HL-60 (cell line): Measurements from ENCODE around the gene GBGT1.

Experiments used
- DNase-seq, 2 experiments: peaks; one replicate each; pipeline ENCODE4 v3.0.0-alpha.2; 2010 to 2020; ENCODE audit warnings: low read depth in 1 of 2, low spot score in 1 of 2
- H3K27ac ChIP-seq: fragments of 250-450 bp; sonication (Bioruptor Pico); replicated peaks from 2 replicates; pipeline ENCODE4 v1.5.1; 2020; ENCODE audit warnings: mild to moderate bottlenecking, moderate library complexity
- H3K27me3 ChIP-seq: fragments of 250-450 bp; sonication (Bioruptor Pico); 2 replicates; pipeline ENCODE4 v1.5.1; 2021; ENCODE audit warnings: mild to moderate bottlenecking, moderate library complexity; ENCODE audit not compliant: insufficient read depth, poor library complexity, severe bottlenecking
- H3K4me3 ChIP-seq: replicated peaks from 2 replicates; pipeline ENCODE4 v1.5.1; 2011; ENCODE audit warnings: mild to moderate bottlenecking, control low read depth, low read length; ENCODE audit not compliant: insufficient read depth
- GABPA ChIP-seq: IDR thresholded peaks from 2 replicates; pipeline ENCODE4 v1.6.1; 2012; ENCODE audit warnings: low read depth
- POLR2AphosphoS5 ChIP-seq: IDR thresholded peaks from 2 replicates; pipeline ENCODE4 v1.6.1; 2012; ENCODE audit warnings: low read depth
- SPI1 ChIP-seq: IDR thresholded peaks from 2 replicates; pipeline ENCODE4 v1.6.1; 2012; ENCODE audit warnings: low read depth, mild to moderate bottlenecking, borderline replicate concordance
- TF ChIP-seq, protein P1 (sequence below): IDR thresholded peaks from one replicate; pipeline ENCODE4 v1.5.1; 2011; ENCODE audit warnings: low read length, control low read depth, inconsistent platforms; ENCODE audit not compliant: insufficient read depth
- TF ChIP-seq, protein P2 (sequence below): IDR thresholded peaks from 2 replicates; pipeline ENCODE4 v1.6.1; 2012; ENCODE audit warnings: low read depth; ENCODE audit not compliant: insufficient replicate concordance

The GBGT1 gene

GRCh38 chr9:133129001-133129795, 34.5 kb downstream of the GBGT1 start:
- TF ChIP-seq POLR2AphosphoS5: no peak
- no peak for TF ChIP-seq SPI1
- no peak for TF ChIP-seq GABPA
- TF ChIP-seq, protein P1, sequence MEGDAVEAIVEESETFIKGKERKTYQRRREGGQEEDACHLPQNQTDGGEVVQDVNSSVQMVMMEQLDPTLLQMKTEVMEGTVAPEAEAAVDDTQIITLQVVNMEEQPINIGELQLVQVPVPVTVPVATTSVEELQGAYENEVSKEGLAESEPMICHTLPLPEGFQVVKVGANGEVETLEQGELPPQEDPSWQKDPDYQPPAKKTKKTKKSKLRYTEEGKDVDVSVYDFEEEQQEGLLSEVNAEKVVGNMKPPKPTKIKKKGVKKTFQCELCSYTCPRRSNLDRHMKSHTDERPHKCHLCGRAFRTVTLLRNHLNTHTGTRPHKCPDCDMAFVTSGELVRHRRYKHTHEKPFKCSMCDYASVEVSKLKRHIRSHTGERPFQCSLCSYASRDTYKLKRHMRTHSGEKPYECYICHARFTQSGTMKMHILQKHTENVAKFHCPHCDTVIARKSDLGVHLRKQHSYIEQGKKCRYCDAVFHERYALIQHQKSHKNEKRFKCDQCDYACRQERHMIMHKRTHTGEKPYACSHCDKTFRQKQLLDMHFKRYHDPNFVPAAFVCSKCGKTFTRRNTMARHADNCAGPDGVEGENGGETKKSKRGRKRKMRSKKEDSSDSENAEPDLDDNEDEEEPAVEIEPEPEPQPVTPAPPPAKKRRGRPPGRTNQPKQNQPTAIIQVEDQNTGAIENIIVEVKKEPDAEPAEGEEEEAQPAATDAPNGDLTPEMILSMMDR: no peak
- TF ChIP-seq, protein P2, sequence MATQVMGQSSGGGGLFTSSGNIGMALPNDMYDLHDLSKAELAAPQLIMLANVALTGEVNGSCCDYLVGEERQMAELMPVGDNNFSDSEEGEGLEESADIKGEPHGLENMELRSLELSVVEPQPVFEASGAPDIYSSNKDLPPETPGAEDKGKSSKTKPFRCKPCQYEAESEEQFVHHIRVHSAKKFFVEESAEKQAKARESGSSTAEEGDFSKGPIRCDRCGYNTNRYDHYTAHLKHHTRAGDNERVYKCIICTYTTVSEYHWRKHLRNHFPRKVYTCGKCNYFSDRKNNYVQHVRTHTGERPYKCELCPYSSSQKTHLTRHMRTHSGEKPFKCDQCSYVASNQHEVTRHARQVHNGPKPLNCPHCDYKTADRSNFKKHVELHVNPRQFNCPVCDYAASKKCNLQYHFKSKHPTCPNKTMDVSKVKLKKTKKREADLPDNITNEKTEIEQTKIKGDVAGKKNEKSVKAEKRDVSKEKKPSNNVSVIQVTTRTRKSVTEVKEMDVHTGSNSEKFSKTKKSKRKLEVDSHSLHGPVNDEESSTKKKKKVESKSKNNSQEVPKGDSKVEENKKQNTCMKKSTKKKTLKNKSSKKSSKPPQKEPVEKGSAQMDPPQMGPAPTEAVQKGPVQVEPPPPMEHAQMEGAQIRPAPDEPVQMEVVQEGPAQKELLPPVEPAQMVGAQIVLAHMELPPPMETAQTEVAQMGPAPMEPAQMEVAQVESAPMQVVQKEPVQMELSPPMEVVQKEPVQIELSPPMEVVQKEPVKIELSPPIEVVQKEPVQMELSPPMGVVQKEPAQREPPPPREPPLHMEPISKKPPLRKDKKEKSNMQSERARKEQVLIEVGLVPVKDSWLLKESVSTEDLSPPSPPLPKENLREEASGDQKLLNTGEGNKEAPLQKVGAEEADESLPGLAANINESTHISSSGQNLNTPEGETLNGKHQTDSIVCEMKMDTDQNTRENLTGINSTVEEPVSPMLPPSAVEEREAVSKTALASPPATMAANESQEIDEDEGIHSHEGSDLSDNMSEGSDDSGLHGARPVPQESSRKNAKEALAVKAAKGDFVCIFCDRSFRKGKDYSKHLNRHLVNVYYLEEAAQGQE: no peak
- DNase-seq: no peak
- H3K27me3 ChIP-seq: no peaks in the 10 kb centered on the region
- no peak overlapping the region for H3K4me3 ChIP-seq
- H3K27ac ChIP-seq: no peak overlapping the region

- H3K4me3 ChIP-seq: no peak overlapping the region
- no peak for TF ChIP-seq POLR2AphosphoS5
- no peak for TF ChIP-seq SPI1
- TF ChIP-seq, protein P1: no peak
- TF ChIP-seq, protein P2: no peak
- no peaks in the 10 kb centered on the region for H3K27me3 ChIP-seq
- no peak for DNase-seq
- H3K27ac ChIP-seq: no peak overlapping the region
These were observed 35.6 kb downstream of the GBGT1 start for GRCh38 chr9:133128152-133128551.

DNA sequence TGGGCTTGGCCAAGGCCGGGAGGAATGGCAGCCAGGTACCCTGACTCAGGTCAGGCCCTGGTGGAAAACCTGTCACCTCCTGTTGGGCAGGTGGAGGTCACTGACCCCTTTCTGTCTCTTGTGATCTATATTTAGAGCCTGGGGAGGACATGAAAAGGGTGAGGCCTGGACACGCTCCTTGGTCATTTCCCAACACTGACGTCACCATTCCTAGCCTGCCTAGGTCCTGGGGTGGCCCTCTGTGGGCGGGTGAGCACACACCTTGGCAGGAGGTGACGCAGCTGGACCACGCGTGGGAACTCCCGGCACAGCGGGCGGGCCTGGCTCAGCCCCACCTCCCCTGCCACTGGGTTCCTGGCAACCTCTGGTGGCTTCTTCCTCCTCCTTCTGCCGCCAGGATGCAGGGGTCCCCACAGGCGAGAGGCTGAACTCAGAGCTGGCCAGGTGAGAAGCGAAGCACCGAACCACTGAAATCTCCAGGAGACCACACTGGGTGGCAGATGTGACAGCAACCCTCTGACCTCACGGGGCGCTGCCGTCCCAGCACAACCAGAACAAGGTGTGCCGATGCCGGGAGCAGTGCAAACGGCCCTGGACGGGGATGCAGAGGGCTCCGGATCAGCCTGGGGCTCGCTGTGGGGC, 36.3 kb downstream of the GBGT1 start:
- TF ChIP-seq, protein P2: no peak
- no peak for TF ChIP-seq GABPA
- TF ChIP-seq SPI1: no peak
- TF ChIP-seq, protein P1: no peak
- no peak for TF ChIP-seq POLR2AphosphoS5
- no peak for DNase-seq
- H3K27ac ChIP-seq: no peak overlapping the region
- H3K27me3 ChIP-seq: no peaks in the 10 kb centered on the region
- H3K4me3 ChIP-seq: no peak overlapping the region
